Astrocyte of the cerebellum (primary cell): ENCODE results near the gene SUSD1.

Source experiments
- DNase-seq: peaks from one replicate; pipeline ENCODE4 v3.0.0-alpha.2; 2011; ENCODE audit warnings: low read depth
- H3K4me3 ChIP-seq: 2 replicates; pipeline ENCODE4 v1.5.1; 2011; ENCODE audit warnings: mild to moderate bottlenecking, low read depth, low read length, moderate library complexity
- in situ Hi-C: cut with HindIII; loops from 2 replicates; pipeline ENCODE4 v1.10.0; 2017; ENCODE audit warnings: low sequenced_read_pairs
- TF ChIP-seq, protein P1 (sequence below): IDR thresholded peaks from 2 replicates; pipeline ENCODE4 v1.5.1; 2012; ENCODE audit warnings: low read length, low read depth, moderate library complexity, mild to moderate bottlenecking; ENCODE audit errors: missing control alignments

The SUSD1 gene

DNA sequence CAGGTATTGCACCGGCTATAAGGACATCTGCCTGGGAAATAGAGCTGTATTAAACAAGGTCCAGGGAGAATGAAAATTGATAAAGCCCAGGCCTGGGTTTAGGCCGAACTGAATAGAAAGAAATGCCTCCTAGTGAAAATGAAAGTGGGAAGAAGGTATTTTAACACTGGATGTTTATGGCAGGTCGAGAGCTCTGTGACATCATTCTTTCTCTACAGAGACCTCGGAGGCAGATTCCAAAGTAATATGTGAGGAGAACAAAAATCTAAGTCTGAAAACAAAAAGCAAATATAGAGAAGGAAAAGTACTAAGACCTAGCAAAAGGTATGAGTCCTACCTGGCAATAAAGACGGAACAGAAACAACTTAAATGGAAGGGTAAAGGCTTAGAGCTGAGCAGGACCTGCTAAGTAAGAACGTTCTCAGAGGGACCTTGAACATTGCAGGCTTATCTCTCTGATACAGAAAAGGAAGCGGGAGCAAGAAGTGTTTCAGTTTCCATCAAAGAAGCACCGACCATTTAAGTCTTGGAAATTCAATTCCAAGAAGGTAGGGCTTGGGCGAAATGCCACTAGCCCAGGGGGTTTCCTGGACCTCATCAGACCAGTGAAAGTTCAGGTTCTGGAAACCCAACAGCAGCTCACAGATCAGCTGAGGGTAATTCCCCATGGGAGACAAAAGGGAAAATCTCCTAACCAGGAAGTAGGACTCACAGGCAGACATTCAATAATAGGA lies 80.0 kb downstream of the SUSD1 start:
- no peak for DNase-seq
- TF ChIP-seq, protein P1, sequence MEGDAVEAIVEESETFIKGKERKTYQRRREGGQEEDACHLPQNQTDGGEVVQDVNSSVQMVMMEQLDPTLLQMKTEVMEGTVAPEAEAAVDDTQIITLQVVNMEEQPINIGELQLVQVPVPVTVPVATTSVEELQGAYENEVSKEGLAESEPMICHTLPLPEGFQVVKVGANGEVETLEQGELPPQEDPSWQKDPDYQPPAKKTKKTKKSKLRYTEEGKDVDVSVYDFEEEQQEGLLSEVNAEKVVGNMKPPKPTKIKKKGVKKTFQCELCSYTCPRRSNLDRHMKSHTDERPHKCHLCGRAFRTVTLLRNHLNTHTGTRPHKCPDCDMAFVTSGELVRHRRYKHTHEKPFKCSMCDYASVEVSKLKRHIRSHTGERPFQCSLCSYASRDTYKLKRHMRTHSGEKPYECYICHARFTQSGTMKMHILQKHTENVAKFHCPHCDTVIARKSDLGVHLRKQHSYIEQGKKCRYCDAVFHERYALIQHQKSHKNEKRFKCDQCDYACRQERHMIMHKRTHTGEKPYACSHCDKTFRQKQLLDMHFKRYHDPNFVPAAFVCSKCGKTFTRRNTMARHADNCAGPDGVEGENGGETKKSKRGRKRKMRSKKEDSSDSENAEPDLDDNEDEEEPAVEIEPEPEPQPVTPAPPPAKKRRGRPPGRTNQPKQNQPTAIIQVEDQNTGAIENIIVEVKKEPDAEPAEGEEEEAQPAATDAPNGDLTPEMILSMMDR: no peak
- H3K4me3 ChIP-seq: no peak overlapping the region
- in situ Hi-C loops: loop anchor here (5.0 to 10.0 kb wide), 2 partner anchors 237 to 620 kb away; partner anchors contain the start of genes INIP and PTBP3

DNA sequence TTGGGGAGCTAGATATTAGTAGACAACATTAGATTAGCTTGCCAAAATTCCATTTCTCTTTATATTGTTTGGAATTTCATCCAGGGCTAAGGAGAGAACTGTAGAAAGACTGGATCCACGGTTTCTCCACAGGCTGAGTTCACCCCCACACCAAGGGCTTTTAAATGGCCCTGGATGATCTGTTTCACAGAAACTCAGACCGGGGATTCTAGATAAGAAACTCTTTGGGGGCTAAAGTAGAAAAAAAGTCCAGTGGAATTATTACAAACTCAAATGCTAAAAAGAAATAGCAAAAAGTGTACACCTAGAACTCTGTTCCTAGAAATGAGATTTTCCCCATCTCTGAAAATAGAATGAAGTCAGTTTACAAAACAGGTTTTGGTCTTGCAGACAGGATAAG lies 80.9 kb downstream of the SUSD1 start:
- DNase-seq: no peak
- TF ChIP-seq, protein P1: no peak
- H3K4me3 ChIP-seq: no peak overlapping the region
- in situ Hi-C loops: loop anchor here (10.0 kb wide), 1 partner anchor 621 kb away; the partner anchor contains the start of gene INIP

DNA sequence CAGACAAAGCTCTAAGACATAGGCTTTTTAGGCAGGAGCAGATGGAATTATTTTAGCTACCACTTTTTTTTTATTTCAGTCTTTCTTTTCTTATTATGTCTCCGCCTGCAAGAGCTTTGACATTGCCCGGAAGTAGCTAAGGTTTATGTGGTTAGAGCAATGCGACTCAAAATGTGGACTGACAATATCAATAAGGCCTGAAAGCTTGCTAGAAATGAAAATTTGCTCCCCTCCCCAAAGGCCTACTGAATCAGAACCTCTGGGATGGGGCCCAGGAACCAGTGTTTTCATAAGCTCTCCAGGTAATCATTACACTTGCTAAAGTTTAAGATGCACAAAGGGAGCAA lies 81.3 kb downstream of the SUSD1 start:
- no peak overlapping the region for H3K4me3 ChIP-seq
- TF ChIP-seq, protein P1: no peak
- in situ Hi-C loops: loop anchor here (10.0 kb wide), 1 partner anchor 621 kb away; the partner anchor contains the start of gene INIP
- no peak for DNase-seq

DNA sequence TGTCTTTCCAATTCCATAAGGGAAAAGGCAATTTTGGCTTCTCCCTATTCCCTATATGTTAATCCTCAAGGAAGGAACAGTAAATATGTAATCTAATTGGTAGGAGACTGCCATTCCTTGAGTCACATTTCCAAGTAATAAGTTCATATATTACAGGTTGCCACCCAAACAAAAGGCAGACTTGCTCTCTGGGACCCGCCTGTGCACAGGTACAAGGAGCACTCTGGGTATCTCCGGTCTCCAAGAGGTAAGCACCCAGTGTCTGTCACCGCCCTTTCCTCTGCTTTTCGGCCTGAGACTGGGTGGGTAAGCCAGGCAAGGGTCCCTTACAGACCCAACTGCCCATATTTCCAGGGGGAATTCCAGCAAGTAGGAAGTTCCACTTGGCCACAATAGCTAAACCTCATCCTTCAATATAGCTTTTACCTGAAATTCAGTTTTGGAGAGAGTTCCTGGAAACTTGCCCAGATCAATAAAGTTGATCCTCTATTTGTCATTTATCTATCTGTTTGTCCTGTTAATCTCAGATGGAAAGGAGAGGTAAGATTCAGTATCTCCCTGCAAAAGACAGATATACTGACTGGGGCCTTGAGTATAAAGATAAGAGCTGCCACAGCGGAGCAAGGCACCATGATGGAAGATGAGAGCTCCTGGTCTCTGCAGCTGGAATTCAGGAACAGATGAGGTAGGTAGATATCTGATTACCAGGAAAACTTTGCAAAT lies 81.8 kb downstream of the SUSD1 start:
- in situ Hi-C loops: loop anchor here (10.0 kb wide), 1 partner anchor 621 kb away; the partner anchor contains the start of gene INIP
- TF ChIP-seq, protein P1: no peak
- H3K4me3 ChIP-seq: no peak overlapping the region
- no peak for DNase-seq

DNA sequence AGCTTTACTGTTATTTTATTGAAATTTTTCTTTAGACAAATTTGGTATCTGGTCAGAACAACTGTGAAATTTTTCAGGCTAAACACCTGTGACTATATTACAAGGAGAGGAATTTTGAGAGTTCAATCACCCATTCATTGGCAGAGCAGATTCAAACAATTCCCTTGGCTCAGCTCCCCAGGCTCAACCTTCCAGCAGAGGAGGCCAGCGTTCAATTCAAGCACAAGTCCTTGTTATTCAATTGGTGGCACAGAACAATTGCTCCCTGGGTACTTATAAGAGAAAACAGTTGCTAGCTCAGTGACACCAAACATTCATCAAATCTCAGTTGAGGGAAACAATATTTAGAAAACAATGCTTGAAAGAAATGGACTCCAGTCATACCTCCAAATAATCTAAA lies 83.3 kb downstream of the SUSD1 start:
- no peak overlapping the region for H3K4me3 ChIP-seq
- TF ChIP-seq, protein P1: peak; percentile 52
- in situ Hi-C loops: loop anchor here (10.0 kb wide), 1 partner anchor 623 kb away; the partner anchor contains the start of gene INIP
- no peak for DNase-seq

DNA sequence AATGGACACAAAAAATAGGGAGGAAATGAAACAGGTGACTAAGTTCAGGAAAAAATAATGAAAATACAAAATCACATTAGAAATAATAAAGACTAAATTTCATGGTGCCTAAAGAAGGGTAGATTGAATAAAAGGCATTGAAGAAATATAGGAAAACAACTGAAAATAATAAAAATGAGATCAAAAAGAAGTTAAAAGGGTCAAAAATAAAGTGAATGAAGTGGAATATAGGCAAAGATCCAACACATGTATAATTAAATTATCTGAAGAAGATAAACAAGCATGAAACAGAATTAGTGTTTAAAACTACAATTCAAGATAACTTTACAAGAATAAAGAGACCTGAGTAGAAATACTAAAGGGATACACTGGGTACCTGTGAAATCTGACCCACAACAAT lies 87.6 kb downstream of the SUSD1 start:
- no peak for DNase-seq
- TF ChIP-seq, protein P1: no peak
- in situ Hi-C loops: no loop called here
- H3K4me3 ChIP-seq: no peak overlapping the region
